ENCODE measurements around the gene PSMD13.

PSMD13 gene

DNA sequence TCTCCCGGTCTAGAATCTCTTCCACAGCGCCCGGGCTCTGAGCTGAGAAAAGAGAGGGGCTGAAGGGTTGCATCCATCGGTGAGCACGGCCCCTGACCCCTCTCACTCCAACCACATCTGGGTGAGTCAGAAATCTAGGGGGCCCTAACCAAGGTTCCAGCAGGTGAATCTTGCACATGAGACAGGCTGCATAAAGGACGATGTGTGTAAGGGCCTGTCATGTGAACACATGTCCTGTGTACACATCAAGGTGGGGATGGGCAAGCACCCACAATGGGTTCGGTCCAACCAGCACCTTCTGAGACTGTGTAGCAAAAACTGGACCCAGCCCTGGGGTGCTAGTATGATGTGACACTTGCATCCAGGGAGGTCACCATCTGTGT lies 30.8 kb upstream of the PSMD13 start:
- no peaks in the 10 kb centered on the region for H3K9me3 ChIP-seq (ENCODE audit: insufficient read depth, low read depth, low read length)
- peaks cover 32% of the 10 kb centered on the region for H3K36me3 ChIP-seq (ENCODE audit: insufficient read depth, low read length)
- H3K27me3 ChIP-seq (ENCODE audit: insufficient read depth, low read length): no peaks in the 10 kb centered on the region
- peak overlapping the region; percentile 93 for H3K4me3 ChIP-seq (ENCODE audit: low read length)
- H3K9ac ChIP-seq (ENCODE audit: low read depth, low read length): peak overlapping the region; percentile 85; the same call in 1 of the 2 replicates
- WGBS: 87% methylated on average over 7 of the region's 7 CpGs
- peaks cover 7% of the 10 kb centered on the region; the same call in 1 of the 2 replicates for H3K4me1 ChIP-seq (ENCODE audit: insufficient read depth, low read length)
- no peak overlapping the region for H3K27ac ChIP-seq (ENCODE audit: low read depth, low read length)

DNA sequence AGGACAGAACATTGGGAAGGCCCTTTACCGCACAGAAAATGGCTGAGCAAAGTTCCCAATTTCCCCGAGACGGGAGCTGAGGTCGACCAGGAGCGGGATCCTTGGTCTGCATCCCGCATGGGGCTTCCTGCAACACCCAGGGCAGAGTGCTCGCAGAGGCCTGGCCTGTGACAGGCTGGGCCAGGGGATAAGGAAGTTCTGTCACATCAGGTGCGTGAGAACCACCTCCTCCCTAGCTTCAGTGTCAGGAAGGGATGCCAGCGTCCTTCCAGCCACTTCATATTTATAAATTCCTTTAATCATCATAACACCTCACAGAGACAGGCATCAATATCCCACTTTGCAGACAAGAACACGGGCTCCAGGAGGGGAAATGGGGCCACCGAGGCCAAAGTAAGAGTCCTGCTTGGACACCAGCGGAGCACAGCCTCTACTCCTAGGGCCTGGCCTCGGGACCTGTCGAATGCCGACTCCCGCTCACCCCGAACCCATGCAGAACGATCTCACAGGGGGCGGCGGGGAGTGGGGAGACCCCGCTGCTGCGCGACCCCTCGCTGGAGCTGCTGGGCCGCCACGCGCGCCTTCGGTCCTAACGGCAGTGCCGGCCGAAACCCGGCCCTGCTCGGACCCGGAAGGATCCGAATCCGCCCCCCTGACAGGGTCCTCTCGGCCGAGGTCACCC lies 30.1 kb upstream of the PSMD13 start:
- Histone ChIP-seq H3K9me3 (ENCODE audit: insufficient read depth, low read depth, low read length) (no peaks in the 10 kb centered on the region), H3K36me3 (ENCODE audit: insufficient read depth, low read length) (peaks cover 39% of the 10 kb centered on the region), H3K27me3 (ENCODE audit: insufficient read depth, low read length) (no peaks in the 10 kb centered on the region), H3K4me1 (ENCODE audit: insufficient read depth, low read length) (peaks cover 7% of the 10 kb centered on the region; the same call in 1 of the 2 replicates), H3K4me3 (ENCODE audit: low read length) (peak overlapping the region; percentile 93), H3K27ac (ENCODE audit: low read depth, low read length) (peak overlapping the region; percentile 99; the same call in 1 of the 2 replicates), H3K9ac (ENCODE audit: low read depth, low read length) (peak overlapping the region; percentile 85)
- 11% methylated on average over 39 of the region's 39 CpGs for WGBS

DNA sequence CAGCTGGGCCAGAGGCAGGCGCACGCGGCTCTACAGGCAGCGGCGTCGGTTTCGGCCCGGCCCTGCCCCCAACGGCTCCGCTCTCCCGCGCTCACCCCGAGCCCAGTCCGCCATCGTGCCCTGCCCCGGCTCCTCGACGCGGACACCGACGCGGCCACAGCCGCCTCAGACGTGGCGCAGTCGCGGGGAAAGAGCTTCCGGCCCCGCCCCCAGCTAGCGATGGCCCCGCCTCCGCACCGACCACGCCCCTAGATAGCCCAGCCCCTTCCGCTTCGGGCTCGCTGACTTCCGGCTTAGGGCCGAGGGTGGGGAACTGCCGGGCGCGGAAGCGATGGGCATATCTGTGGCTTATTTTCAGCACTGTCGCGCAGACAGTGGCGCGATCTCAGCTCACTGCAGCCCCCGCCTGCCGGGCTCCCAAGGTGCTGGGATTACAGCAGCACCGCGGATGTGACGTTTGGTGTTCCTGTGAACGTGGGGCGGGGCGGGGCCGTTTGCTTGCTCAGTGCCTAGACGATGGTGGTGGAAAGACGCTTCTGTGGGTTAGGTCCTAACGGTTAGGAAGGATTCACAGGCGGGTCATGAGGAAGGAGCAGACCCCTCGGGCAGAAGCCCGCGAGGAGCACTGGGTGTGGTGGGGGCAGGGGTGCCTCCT lies 29.4 kb upstream of the PSMD13 start, which contains the start of the genes BET1L and RIC8A:
Gene BET1L, minus strand, starts transcription at position 192 of the 655 bp plus-strand sequence. Its CDS starts 78 bp downstream, at position 114.
Gene RIC8A, plus strand, starts transcription at position 501 of the 655 bp plus-strand sequence. CDS start 1,147 bp downstream, outside the sequence.
- H3K27ac ChIP-seq (ENCODE audit: low read depth, low read length): peak within 1 kb of the TSS; percentile 99
- peaks cover 7% of the 10 kb centered on the region; the same call in 1 of the 2 replicates for H3K4me1 ChIP-seq (ENCODE audit: insufficient read depth, low read length)
- under 1% methylated on average over 63 of the region's 63 CpGs for WGBS
- H3K9ac ChIP-seq (ENCODE audit: low read depth, low read length): peak within 1 kb of the TSS; percentile 85
- peaks cover 46% of the 10 kb centered on the region for H3K36me3 ChIP-seq (ENCODE audit: insufficient read depth, low read length)
- H3K9me3 ChIP-seq (ENCODE audit: insufficient read depth, low read depth, low read length): no peaks in the 10 kb centered on the region
- peak within 1 kb of the TSS; percentile 93 for H3K4me3 ChIP-seq (ENCODE audit: low read length)
- no peaks in the 10 kb centered on the region for H3K27me3 ChIP-seq (ENCODE audit: insufficient read depth, low read length)

DNA sequence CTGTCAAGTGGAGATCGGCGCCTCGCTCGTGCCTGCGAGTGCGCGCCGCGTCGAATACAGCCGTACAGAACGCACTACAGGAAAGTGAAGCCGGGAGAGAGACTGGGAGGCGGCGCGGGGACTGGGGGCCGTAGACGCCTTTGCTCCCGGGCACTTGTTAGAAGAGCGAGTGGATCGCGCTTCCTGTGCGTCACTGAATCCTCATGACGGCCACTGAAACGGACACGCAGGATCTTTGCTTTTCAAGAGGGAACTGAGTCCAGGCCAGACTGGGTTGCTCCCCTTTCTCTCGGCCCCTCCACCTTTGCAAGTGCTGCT lies 29.0 kb upstream of the PSMD13 start:
- WGBS: under 1% methylated on average over 27 of the region's 27 CpGs
- H3K4me3 ChIP-seq (ENCODE audit: low read length): peak overlapping the region; percentile 93
- H3K27me3 ChIP-seq (ENCODE audit: insufficient read depth, low read length): no peaks in the 10 kb centered on the region
- no peaks in the 10 kb centered on the region for H3K9me3 ChIP-seq (ENCODE audit: insufficient read depth, low read depth, low read length)
- peak overlapping the region; percentile 99 for H3K27ac ChIP-seq (ENCODE audit: low read depth, low read length)
- H3K9ac ChIP-seq (ENCODE audit: low read depth, low read length): peak overlapping the region; percentile 85
- peaks cover 51% of the 10 kb centered on the region for H3K36me3 ChIP-seq (ENCODE audit: insufficient read depth, low read length)
- peaks cover 7% of the 10 kb centered on the region; the same call in 1 of the 2 replicates for H3K4me1 ChIP-seq (ENCODE audit: insufficient read depth, low read length)

DNA sequence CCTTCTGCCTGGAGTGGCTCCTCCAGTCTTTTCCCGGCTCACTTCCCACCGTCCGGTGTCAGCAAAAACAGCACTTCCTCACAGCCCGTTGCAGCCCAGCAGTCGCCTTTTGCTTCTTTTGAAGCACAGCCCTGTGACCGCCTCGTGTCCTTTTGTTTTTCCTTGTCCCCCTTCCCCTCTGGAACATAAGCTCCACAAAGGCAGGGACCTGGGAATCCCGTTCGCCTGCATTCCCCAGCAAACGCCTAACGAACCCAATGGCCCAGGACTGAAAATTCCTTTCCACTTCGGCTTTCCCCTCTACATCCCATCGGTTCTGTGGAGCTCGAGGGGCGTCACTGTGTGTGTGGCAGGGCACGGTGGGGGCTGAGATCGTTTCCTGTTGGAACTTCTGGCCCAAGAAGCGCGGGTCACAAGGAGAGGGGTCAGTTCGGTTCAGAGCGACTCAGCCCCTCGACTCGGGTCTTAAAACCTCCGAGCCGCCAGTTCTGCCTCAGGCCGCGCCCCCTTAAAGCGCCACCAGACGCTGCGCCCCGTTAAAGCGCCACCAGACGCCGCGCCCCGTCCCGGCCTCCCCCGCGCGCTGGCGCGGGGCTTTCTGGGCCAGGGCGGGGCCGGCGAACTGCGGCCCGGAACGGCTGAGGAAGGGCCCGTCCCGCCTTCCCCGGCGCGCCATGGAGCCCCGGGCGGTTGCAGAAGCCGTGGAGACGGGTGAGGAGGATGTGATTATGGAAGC lies 28.4 kb upstream of the PSMD13 start:
- peaks cover 56% of the 10 kb centered on the region for H3K36me3 ChIP-seq (ENCODE audit: insufficient read depth, low read length)
- peak overlapping the region; percentile 85 for H3K9ac ChIP-seq (ENCODE audit: low read depth, low read length)
- H3K9me3 ChIP-seq (ENCODE audit: insufficient read depth, low read depth, low read length): no peaks in the 10 kb centered on the region
- peaks cover 7% of the 10 kb centered on the region; the same call in 1 of the 2 replicates for H3K4me1 ChIP-seq (ENCODE audit: insufficient read depth, low read length)
- peak overlapping the region; percentile 93 for H3K4me3 ChIP-seq (ENCODE audit: low read length)
- H3K27me3 ChIP-seq (ENCODE audit: insufficient read depth, low read length): no peaks in the 10 kb centered on the region
- H3K27ac ChIP-seq (ENCODE audit: low read depth, low read length): peak overlapping the region; percentile 99
- under 1% methylated on average over 57 of the region's 57 CpGs for WGBS

DNA sequence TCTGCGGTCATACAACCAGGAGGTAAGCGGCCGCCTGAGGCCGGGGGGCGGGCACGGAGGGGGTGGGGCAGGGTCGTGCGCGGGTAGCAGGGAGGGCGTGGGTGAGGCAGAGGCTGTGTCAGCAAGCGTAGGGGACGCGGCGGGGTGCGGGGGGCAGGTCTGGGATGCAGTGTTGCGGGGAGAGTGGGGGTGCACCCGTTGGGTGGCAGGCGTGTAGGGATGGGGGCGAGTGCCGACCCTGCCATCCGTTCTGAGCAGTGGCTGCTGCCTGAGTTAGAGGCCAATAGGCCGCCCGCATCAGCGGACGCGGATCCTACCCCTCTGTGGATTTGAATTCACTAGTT lies 27.9 kb upstream of the PSMD13 start:
- H3K36me3 ChIP-seq (ENCODE audit: insufficient read depth, low read length): peaks cover 60% of the 10 kb centered on the region
- H3K27ac ChIP-seq (ENCODE audit: low read depth, low read length): peak overlapping the region; percentile 99; the same call in 1 of the 2 replicates
- H3K9me3 ChIP-seq (ENCODE audit: insufficient read depth, low read depth, low read length): no peaks in the 10 kb centered on the region
- peak overlapping the region; percentile 93 for H3K4me3 ChIP-seq (ENCODE audit: low read length)
- H3K27me3 ChIP-seq (ENCODE audit: insufficient read depth, low read length): no peaks in the 10 kb centered on the region
- WGBS: 1% methylated on average over 26 of the region's 26 CpGs
- peak overlapping the region; percentile 85 for H3K9ac ChIP-seq (ENCODE audit: low read depth, low read length)
- peaks cover 7% of the 10 kb centered on the region; the same call in 1 of the 2 replicates for H3K4me1 ChIP-seq (ENCODE audit: insufficient read depth, low read length)

DNA sequence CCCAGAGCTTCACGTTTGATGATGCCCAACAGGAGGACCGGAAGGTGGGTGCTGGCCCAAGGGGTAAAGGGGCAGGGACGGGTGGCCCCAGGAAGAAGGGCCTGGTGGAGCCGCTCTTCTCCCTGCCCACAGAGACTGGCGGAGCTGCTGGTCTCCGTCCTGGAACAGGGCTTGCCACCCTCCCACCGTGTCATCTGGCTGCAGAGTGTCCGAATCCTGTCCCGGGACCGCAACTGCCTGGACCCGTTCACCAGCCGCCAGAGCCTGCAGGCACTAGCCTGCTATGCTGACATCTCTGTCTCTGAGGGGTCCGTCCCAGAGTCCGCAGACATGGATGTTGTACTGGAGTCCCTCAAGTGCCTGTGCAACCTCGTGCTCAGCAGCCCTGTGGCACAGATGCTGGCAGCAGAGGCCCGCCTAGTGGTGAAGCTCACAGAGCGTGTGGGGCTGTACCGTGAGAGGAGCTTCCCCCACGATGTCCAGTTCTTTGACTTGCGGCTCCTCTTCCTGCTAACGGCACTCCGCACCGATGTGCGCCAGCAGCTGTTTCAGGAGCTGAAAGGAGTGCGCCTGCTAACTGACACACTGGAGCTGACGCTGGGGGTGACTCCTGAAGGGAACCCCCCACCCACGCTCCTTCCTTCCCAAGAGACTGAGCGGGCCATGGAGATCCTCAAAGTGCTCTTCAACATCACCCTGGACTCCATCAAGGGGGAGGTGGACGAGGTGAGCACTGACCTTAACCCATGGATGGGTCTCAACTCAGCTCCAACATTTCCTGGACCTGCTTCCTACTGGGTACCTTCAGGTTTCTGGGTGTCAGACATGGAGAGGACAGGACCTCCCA lies 27.3 kb upstream of the PSMD13 start:
- Histone ChIP-seq H3K4me3 (ENCODE audit: low read length) (peak overlapping the region; percentile 93), H3K27ac (ENCODE audit: low read depth, low read length) (no peak overlapping the region), H3K4me1 (ENCODE audit: insufficient read depth, low read length) (peaks cover 7% of the 10 kb centered on the region; the same call in 1 of the 2 replicates), H3K36me3 (ENCODE audit: insufficient read depth, low read length) (peaks cover 62% of the 10 kb centered on the region), H3K9me3 (ENCODE audit: insufficient read depth, low read depth, low read length) (no peaks in the 10 kb centered on the region), H3K27me3 (ENCODE audit: insufficient read depth, low read length) (no peaks in the 10 kb centered on the region), H3K9ac (ENCODE audit: low read depth, low read length) (peak overlapping the region; percentile 70)
- WGBS: 70% methylated on average over 29 of the region's 29 CpGs

DNA sequence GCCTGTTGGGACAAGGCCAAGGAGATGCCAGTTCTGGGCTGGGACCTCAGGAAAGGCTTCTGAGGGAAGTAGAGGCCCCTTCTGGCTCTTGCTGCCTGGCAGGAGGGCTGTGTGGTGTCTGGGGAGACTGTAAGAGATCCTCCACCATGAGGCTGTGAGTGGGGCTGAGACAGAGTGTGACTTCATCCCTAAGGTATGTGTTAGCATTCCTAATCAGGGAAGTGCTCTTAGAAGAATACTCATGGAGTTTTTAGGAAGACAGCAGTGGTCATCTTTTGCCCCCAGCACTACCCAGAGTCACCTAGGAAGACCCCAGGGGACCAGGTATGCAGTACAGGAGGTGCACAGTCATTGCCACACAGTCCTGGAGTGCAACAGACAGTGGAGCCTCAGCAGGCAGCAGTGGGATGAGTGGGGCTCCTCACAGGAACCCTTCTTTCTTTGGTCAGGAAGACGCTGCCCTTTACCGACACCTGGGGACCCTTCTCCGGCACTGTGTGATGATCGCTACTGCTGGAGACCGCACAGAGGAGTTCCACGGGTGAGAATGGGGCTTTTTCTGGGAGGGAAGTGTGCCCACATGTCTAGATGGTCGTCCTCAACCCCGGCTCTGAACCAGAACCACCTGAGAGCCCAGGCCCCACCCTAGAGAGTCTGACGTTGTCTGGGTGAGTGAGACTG lies 26.5 kb upstream of the PSMD13 start:
- Histone ChIP-seq H3K9me3 (ENCODE audit: insufficient read depth, low read depth, low read length) (no peaks in the 10 kb centered on the region), H3K4me3 (ENCODE audit: low read length) (peak overlapping the region; percentile 10; the same call in 1 of the 2 replicates), H3K36me3 (ENCODE audit: insufficient read depth, low read length) (peaks cover 62% of the 10 kb centered on the region), H3K9ac (ENCODE audit: low read depth, low read length) (no peak overlapping the region), H3K27ac (ENCODE audit: low read depth, low read length) (no peak overlapping the region), H3K27me3 (ENCODE audit: insufficient read depth, low read length) (no peaks in the 10 kb centered on the region), H3K4me1 (ENCODE audit: insufficient read depth, low read length) (peaks cover 7% of the 10 kb centered on the region; the same call in 1 of the 2 replicates)
- WGBS: 94% methylated on average over 9 of the region's 9 CpGs

DNA sequence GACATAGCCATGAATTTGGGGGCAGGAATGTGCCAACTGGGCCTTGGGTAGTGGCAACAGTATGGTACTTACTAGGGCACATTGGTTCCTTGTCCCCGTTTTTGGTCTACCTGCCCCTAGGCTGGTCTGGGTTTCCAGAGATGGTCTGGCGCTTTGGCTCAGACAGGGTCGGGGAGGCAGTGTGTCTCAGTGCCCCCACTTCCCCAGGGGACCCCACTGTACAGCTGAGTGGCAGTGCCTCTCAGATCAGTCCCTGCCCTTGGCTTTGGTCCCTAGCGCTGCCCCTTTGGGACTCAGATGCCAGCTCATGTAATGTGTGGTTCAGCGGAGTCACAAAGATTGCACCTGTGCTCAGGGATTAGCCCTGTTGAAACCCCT lies 26.0 kb upstream of the PSMD13 start:
- Histone ChIP-seq H3K27ac (ENCODE audit: low read depth, low read length) (no peak overlapping the region), H3K36me3 (ENCODE audit: insufficient read depth, low read length) (peaks cover 63% of the 10 kb centered on the region), H3K4me1 (ENCODE audit: insufficient read depth, low read length) (peaks cover 7% of the 10 kb centered on the region; the same call in 1 of the 2 replicates), H3K9me3 (ENCODE audit: insufficient read depth, low read depth, low read length) (no peaks in the 10 kb centered on the region), H3K4me3 (ENCODE audit: low read length) (no peak overlapping the region), H3K9ac (ENCODE audit: low read depth, low read length) (no peak overlapping the region), H3K27me3 (ENCODE audit: insufficient read depth, low read length) (no peaks in the 10 kb centered on the region)
- WGBS: 94% methylated on average over 5 of the region's 5 CpGs

DNA sequence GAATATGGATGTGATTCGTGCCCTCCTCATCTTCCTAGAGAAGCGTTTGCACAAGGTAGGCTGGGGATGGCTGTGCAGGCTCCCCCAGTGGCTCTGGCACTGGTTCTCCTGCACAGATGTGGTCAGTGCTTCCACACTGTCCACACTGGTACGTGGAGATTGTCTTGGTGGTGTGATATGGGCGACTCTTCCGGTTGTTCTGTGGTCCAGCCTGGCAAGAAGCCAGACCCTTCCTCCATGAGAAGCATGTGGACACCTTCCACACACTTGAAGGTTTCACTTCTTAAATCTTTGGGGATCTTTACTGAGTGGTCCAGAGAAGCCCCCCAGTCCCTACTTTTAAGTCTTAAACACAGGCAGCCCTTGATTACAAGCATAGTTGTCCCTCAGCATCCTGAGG lies 25.5 kb upstream of the PSMD13 start:
- H3K4me3 ChIP-seq (ENCODE audit: low read length): no peak overlapping the region
- H3K36me3 ChIP-seq (ENCODE audit: insufficient read depth, low read length): peaks cover 67% of the 10 kb centered on the region
- H3K4me1 ChIP-seq (ENCODE audit: insufficient read depth, low read length): peaks cover 3% of the 10 kb centered on the region; the same call in 1 of the 2 replicates
- no peaks in the 10 kb centered on the region for H3K9me3 ChIP-seq (ENCODE audit: insufficient read depth, low read depth, low read length)
- no peak overlapping the region for H3K27ac ChIP-seq (ENCODE audit: low read depth, low read length)
- WGBS: 94% methylated on average over 5 of the region's 5 CpGs
- H3K9ac ChIP-seq (ENCODE audit: low read depth, low read length): no peak overlapping the region
- no peaks in the 10 kb centered on the region for H3K27me3 ChIP-seq (ENCODE audit: insufficient read depth, low read length)
